ENCODE results near the gene MYMK. TPM values are rescaled to one million over a fixed set of nuclear protein-coding genes. Genes with fewer than 3 reads are reported as not detected.
A peak's percentile ranks its signal among the peaks of the same experiment; 100 is the strongest.

MYMK gene
- not detected for polyA plus RNA-seq (2013, experiment 1 of 2)
- polyA plus RNA-seq (2013, experiment 2 of 2), result not detected

GRCh38 chr9:133524679-133525228 lies at the start of gene MYMK:
TSS of gene MYMK (minus strand) at chr9:133524959. CDS start at chr9:133524844, 115 bp downstream.
- no peak within 1 kb of the TSS for H4K8ac ChIP-seq (ENCODE audit: low read depth, low read length)
- H3K4me2 ChIP-seq (ENCODE audit: insufficient read depth, low read length, poor library complexity, severe bottlenecking), result no peak within 1 kb of the TSS
- peak within 1 kb of the TSS; percentile 62 for H3K18ac ChIP-seq (ENCODE audit: low read length)
- no peaks in the 10 kb centered on the region for H3K9me3 ChIP-seq (replicated peaks in 1 of 2; ENCODE audit: control insufficient read depth in 2 of 2, insufficient read depth in 1 of 2, low read depth in 1 of 2, low read length in 2 of 2)
- H3K27me3 ChIP-seq (ENCODE audit: control insufficient read depth in 3 of 3, insufficient read depth in 3 of 3, low read depth in 1 of 3, low read length in 3 of 3), result peaks cover 0 to 20% (median 2%) of the 10 kb centered on the region in 3 experiments
- H3K4ac ChIP-seq (ENCODE audit: low read length), result no peak within 1 kb of the TSS
- no peak within 1 kb of the TSS for H2BK120ac ChIP-seq (ENCODE audit: low read depth, low read length)
- no peak for DNase-seq (ENCODE audit: low spot score)
- no peak within 1 kb of the TSS for H3K14ac ChIP-seq (ENCODE audit: low read length)
- no peak within 1 kb of the TSS for H2BK5ac ChIP-seq (ENCODE audit: low read length)
- H3K27ac ChIP-seq (replicated peaks; ENCODE audit: low read length), result no peak within 1 kb of the TSS
- no peak within 1 kb of the TSS for H3K9ac ChIP-seq (ENCODE audit: low read depth, low read length, poor library complexity)
- H4K91ac ChIP-seq (ENCODE audit: low read depth, low read length, poor library complexity), result no peak within 1 kb of the TSS
- peak within 1 kb of the TSS; percentile 18 for H2AFZ ChIP-seq (ENCODE audit: low read length)
- H3K23ac ChIP-seq (ENCODE audit: low read depth, low read length, poor library complexity), result peak within 1 kb of the TSS; percentile 77
- H3K36me3 ChIP-seq (replicated peaks in 1 of 2; ENCODE audit: control insufficient read depth in 2 of 2, insufficient read depth in 2 of 2, low read length in 2 of 2), result no peaks in the 10 kb centered on the region
- H3K4me3 ChIP-seq (ENCODE audit: low read length in 2 of 2), result no peak within 1 kb of the TSS
- H2BK15ac ChIP-seq (ENCODE audit: low read length), result peak within 1 kb of the TSS; percentile 40
- no CpG with 5 or more reads among the region's 17 CpGs for WGBS, 2 donors (ENCODE audit: extremely low coverage in 2 of 2, insufficient read length in 2 of 2, insufficient replicate concordance in 1 of 2)
- H3K79me1 ChIP-seq (ENCODE audit: low read depth, low read length), result no peaks in the 10 kb centered on the region
- H2AK5ac ChIP-seq (ENCODE audit: low read depth, low read length), result peak within 1 kb of the TSS; percentile 25
- peak within 1 kb of the TSS; percentile 88 for H2BK12ac ChIP-seq (ENCODE audit: low read length)
- peaks cover 24 to 31% of the 10 kb centered on the region in 2 donors for H3K4me1 ChIP-seq (ENCODE audit: control insufficient read depth in 2 of 2, insufficient read depth in 1 of 2, low read depth in 1 of 2, low read length in 2 of 2)

- H2AFZ ChIP-seq (ENCODE audit: low read length), result no peak overlapping the region
- no CpG with 5 or more reads among the region's 21 CpGs for WGBS, 2 donors (ENCODE audit: extremely low coverage in 2 of 2, insufficient read length in 2 of 2, insufficient replicate concordance in 1 of 2)
- peaks cover 0 to 26% (median 0%) of the 10 kb centered on the region in 3 experiments for H3K27me3 ChIP-seq (ENCODE audit: control insufficient read depth in 3 of 3, insufficient read depth in 3 of 3, low read depth in 1 of 3, low read length in 3 of 3)
- H2BK5ac ChIP-seq (ENCODE audit: low read length), result no peak overlapping the region
- H3K4me3 ChIP-seq (ENCODE audit: low read length in 2 of 2), result no peak overlapping the region
- H3K36me3 ChIP-seq (replicated peaks in 1 of 2; ENCODE audit: control insufficient read depth in 2 of 2, insufficient read depth in 2 of 2, low read length in 2 of 2), result no peaks in the 10 kb centered on the region
- no peak for DNase-seq (ENCODE audit: low spot score)
- peak overlapping the region; percentile 30 for H2BK15ac ChIP-seq (ENCODE audit: low read length)
- peak overlapping the region; percentile 56 for H3K14ac ChIP-seq (ENCODE audit: low read length)
- peak overlapping the region; percentile 90 for H3K18ac ChIP-seq (ENCODE audit: low read length)
- no peak overlapping the region for H3K4me2 ChIP-seq (ENCODE audit: insufficient read depth, low read length, poor library complexity, severe bottlenecking)
- H3K4me1 ChIP-seq (ENCODE audit: control insufficient read depth in 2 of 2, insufficient read depth in 1 of 2, low read depth in 1 of 2, low read length in 2 of 2), result peaks cover 3 to 6% of the 10 kb centered on the region in 2 donors
- peak overlapping the region; percentile 46 for H2AK5ac ChIP-seq (ENCODE audit: low read depth, low read length)
- H2BK120ac ChIP-seq (ENCODE audit: low read depth, low read length), result no peak overlapping the region
- H3K9me3 ChIP-seq (replicated peaks in 1 of 2; ENCODE audit: control insufficient read depth in 2 of 2, insufficient read depth in 1 of 2, low read depth in 1 of 2, low read length in 2 of 2), result no peaks in the 10 kb centered on the region
- H4K8ac ChIP-seq (ENCODE audit: low read depth, low read length), result no peak overlapping the region
- H3K79me1 ChIP-seq (ENCODE audit: low read depth, low read length), result no peaks in the 10 kb centered on the region
- H3K4ac ChIP-seq (ENCODE audit: low read length), result no peak overlapping the region
- no peak overlapping the region for H3K9ac ChIP-seq (ENCODE audit: low read depth, low read length, poor library complexity)
- H2BK12ac ChIP-seq (ENCODE audit: low read length), result no peak overlapping the region
- no peak overlapping the region for H3K27ac ChIP-seq (replicated peaks; ENCODE audit: low read length)
- no peak overlapping the region for H4K91ac ChIP-seq (ENCODE audit: low read depth, low read length, poor library complexity)
- H3K23ac ChIP-seq (ENCODE audit: low read depth, low read length, poor library complexity), result peak overlapping the region; percentile 91
Observed at GRCh38 chr9:133573791-133574515, 49.2 kb upstream of the MYMK start.

DNA sequence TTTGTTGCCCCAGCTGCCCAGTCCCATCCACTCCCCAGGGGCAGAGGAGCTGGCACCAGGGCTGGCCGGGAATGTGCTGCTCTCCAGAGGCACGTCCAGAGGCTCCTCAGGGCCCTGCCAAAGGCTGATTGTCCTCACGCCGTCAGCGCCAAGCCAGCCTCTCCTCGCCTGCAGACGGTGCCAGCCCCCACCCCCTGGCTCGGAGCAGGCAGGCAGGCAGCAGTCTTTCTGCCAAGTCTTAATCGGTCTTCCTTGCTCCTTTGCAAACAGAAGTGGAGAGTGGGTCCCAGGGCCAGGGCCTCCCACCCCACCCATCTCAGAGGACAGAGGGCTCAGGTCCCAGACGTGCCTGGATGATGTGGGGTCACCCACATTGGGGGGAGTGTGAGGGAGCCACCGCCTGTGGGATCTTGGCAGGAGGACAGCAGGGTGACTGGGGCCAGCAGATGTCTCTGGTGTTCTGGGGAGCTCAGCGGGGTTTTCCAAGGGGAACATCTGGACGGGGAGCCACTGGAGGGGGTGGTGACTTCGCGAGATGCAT lies 48.1 kb upstream of the MYMK start:
- H2AK5ac ChIP-seq (ENCODE audit: low read depth, low read length), result peak overlapping the region; percentile 56
- no peaks in the 10 kb centered on the region for H3K79me1 ChIP-seq (ENCODE audit: low read depth, low read length)
- H2BK15ac ChIP-seq (ENCODE audit: low read length), result peak overlapping the region; percentile 58
- H3K18ac ChIP-seq (ENCODE audit: low read length), result peak overlapping the region; percentile 76
- H3K9ac ChIP-seq (ENCODE audit: low read depth, low read length, poor library complexity), result no peak overlapping the region
- DNase-seq (ENCODE audit: low spot score), result no peak
- H3K14ac ChIP-seq (ENCODE audit: low read length), result peak overlapping the region; percentile 56
- no peak overlapping the region for H4K91ac ChIP-seq (ENCODE audit: low read depth, low read length, poor library complexity)
- H3K4me1 ChIP-seq (ENCODE audit: control insufficient read depth in 2 of 2, insufficient read depth in 1 of 2, low read depth in 1 of 2, low read length in 2 of 2), result peaks cover 2 to 3% of the 10 kb centered on the region in 2 donors
- H2BK12ac ChIP-seq (ENCODE audit: low read length), result no peak overlapping the region
- peaks cover 0 to 26% (median 0%) of the 10 kb centered on the region in 3 experiments for H3K27me3 ChIP-seq (ENCODE audit: control insufficient read depth in 3 of 3, insufficient read depth in 3 of 3, low read depth in 1 of 3, low read length in 3 of 3)
- H2BK120ac ChIP-seq (ENCODE audit: low read depth, low read length), result peak overlapping the region; percentile 83
- H3K4ac ChIP-seq (ENCODE audit: low read length), result no peak overlapping the region
- no peak overlapping the region for H4K8ac ChIP-seq (ENCODE audit: low read depth, low read length)
- peak overlapping the region; percentile 24 for H2BK5ac ChIP-seq (ENCODE audit: low read length)
- no peaks in the 10 kb centered on the region for H3K9me3 ChIP-seq (replicated peaks in 1 of 2; ENCODE audit: control insufficient read depth in 2 of 2, insufficient read depth in 1 of 2, low read depth in 1 of 2, low read length in 2 of 2)
- H2AFZ ChIP-seq (ENCODE audit: low read length), result no peak overlapping the region
- H3K23ac ChIP-seq (ENCODE audit: low read depth, low read length, poor library complexity), result peak overlapping the region; percentile 91
- H3K4me2 ChIP-seq (ENCODE audit: insufficient read depth, low read length, poor library complexity, severe bottlenecking), result no peak overlapping the region
- H3K27ac ChIP-seq (replicated peaks; ENCODE audit: low read length), result no peak overlapping the region
- H3K4me3 ChIP-seq (ENCODE audit: low read length in 2 of 2), result peak overlapping the region in 1 of 2 donors; percentile 32
- WGBS, 2 donors (ENCODE audit: extremely low coverage in 2 of 2, insufficient read length in 2 of 2, insufficient replicate concordance in 1 of 2), result no CpG with 5 or more reads among the region's 15 CpGs
- no peaks in the 10 kb centered on the region for H3K36me3 ChIP-seq (replicated peaks in 1 of 2; ENCODE audit: control insufficient read depth in 2 of 2, insufficient read depth in 2 of 2, low read length in 2 of 2)
